BE2C (cell line): Measurements from ENCODE around the gene PRRT1.

Source experiments
- DNase-seq: peaks from one replicate; pipeline ENCODE4 v3.0.0-alpha.2; 2020
- H3K27me3 ChIP-seq: fragments of 250-450 bp; sonication (Bioruptor Pico); 2 replicates; pipeline ENCODE4 v1.5.1; 2020; ENCODE audit warnings: mild to moderate bottlenecking
- H3K36me3 ChIP-seq: fragments of 250-450 bp; sonication (Bioruptor Pico); 2 replicates; pipeline ENCODE4 v1.5.1; 2020; ENCODE audit warnings: mild to moderate bottlenecking
- H3K4me1 ChIP-seq: fragments of 250-450 bp; sonication (Bioruptor Pico); 2 replicates; pipeline ENCODE4 v1.5.1; 2020
- H3K4me3 ChIP-seq: 2 replicates; pipeline ENCODE4 v1.5.1; 2011; ENCODE audit warnings: low read depth, low read length
- H3K9me3 ChIP-seq: fragments of 250-450 bp; sonication (Bioruptor Pico); 2 replicates; pipeline ENCODE4 v1.5.1; 2020
- CTCF ChIP-seq: IDR thresholded peaks from 2 replicates; pipeline ENCODE4 v1.5.1; 2012; ENCODE audit warnings: mild to moderate bottlenecking, low read depth, low read length

The PRRT1 gene

GRCh38 chr6:32113386-32114352 is 38.1 kb downstream of the PRRT1 start:
- peak; percentile 18; the same call in 1 of the 2 replicates for TF ChIP-seq CTCF
- no peak for DNase-seq
- Histone ChIP-seq H3K4me1 (no peaks in the 10 kb centered on the region), H3K4me3 (no peak overlapping the region), H3K27me3 (peaks cover 21% of the 10 kb centered on the region), H3K36me3 (peaks cover 13% of the 10 kb centered on the region), H3K9me3 (no peaks in the 10 kb centered on the region)

- no peak for DNase-seq
- TF ChIP-seq CTCF: no peak
- Histone ChIP-seq H3K4me1 (no peaks in the 10 kb centered on the region), H3K36me3 (peaks cover 2% of the 10 kb centered on the region; the same call in 1 of the 2 replicates), H3K4me3 (no peak overlapping the region), H3K9me3 (no peaks in the 10 kb centered on the region), H3K27me3 (peaks cover 29% of the 10 kb centered on the region)
Observed at GRCh38 chr6:32112431-32112980, 39.2 kb downstream of the PRRT1 start.

GRCh38 chr6:32111424-32112066 is 40.2 kb downstream of the PRRT1 start:
- no peak for TF ChIP-seq CTCF
- H3K4me1 ChIP-seq: no peaks in the 10 kb centered on the region
- no peak for DNase-seq
- H3K36me3 ChIP-seq: no peaks in the 10 kb centered on the region; the same call in 1 of the 2 replicates
- H3K27me3 ChIP-seq: peaks cover 37% of the 10 kb centered on the region
- H3K4me3 ChIP-seq: no peak overlapping the region
- no peaks in the 10 kb centered on the region for H3K9me3 ChIP-seq

GRCh38 chr6:32110632-32111031 is 41.1 kb downstream of the PRRT1 start:
- no peaks in the 10 kb centered on the region for H3K4me1 ChIP-seq

GRCh38 chr6:32109765-32110160 is 42.0 kb downstream of the PRRT1 start:
- no peak overlapping the region for H3K4me3 ChIP-seq
- no peaks in the 10 kb centered on the region for H3K9me3 ChIP-seq
- H3K4me1 ChIP-seq: no peaks in the 10 kb centered on the region
- H3K27me3 ChIP-seq: peaks cover 45% of the 10 kb centered on the region
- DNase-seq: no peak
- TF ChIP-seq CTCF: no peak
- H3K36me3 ChIP-seq: no peaks in the 10 kb centered on the region

More at GRCh38 chr6:32110632-32111031, 41.1 kb downstream of the PRRT1 start:
- Histone ChIP-seq H3K27me3 (peaks cover 40% of the 10 kb centered on the region), H3K9me3 (no peaks in the 10 kb centered on the region), H3K36me3 (no peaks in the 10 kb centered on the region), H3K4me3 (no peak overlapping the region)
- no peak for DNase-seq
- TF ChIP-seq CTCF: no peak
